Upper lobe of right lung (tissue), 1 donor: ENCODE measurements around the gene SLC9A3. TPM values are rescaled to one million over a fixed set of nuclear protein-coding genes. Genes with fewer than 3 reads are reported as not detected.

ENCODE experiments used
- ATAC-seq: fragments of 200-7000 bp; cut with Tn5 transposase; one replicate; pipeline ENCODE4 v1.9.1; 2020; ENCODE audit warnings: mild to moderate bottlenecking, moderate library complexity
- DNase-seq: peaks from one replicate; pipeline ENCODE4 v3.0.0-alpha.2; 2020
- H3K27ac ChIP-seq: fragments of 200-600 bp; one replicate; pipeline ENCODE4 v1.8.0; 2022
- H3K27me3 ChIP-seq: fragments of 200-600 bp; one replicate; pipeline ENCODE4 v1.8.0; 2022; ENCODE audit warnings: mild to moderate bottlenecking
- H3K36me3 ChIP-seq: fragments of 200-600 bp; one replicate; pipeline ENCODE4 v1.8.0; 2022
- H3K4me1 ChIP-seq: fragments of 200-600 bp; one replicate; pipeline ENCODE4 v1.8.0; 2022
- H3K4me3 ChIP-seq: fragments of 200-600 bp; one replicate; pipeline ENCODE4 v1.8.0; 2022; ENCODE audit warnings: mild to moderate bottlenecking
- H3K9me3 ChIP-seq: fragments of 200-600 bp; one replicate; pipeline ENCODE4 v1.8.0; 2022
- CTCF ChIP-seq: fragments of 200-600 bp; IDR thresholded peaks from one replicate; pipeline ENCODE4 v1.8.0; 2022; ENCODE audit warnings: antibody characterized with exemption
- intact Hi-C: fragments of 100-400 bp; cut with DNase I; formaldehyde crosslinking; loops from one replicate; pipeline ENCODE4 v1.11.0; 2022
- total RNA-seq: library from RNA; stranded (reverse); fragmentation: NEBNext Ultra II Directional; extraction: Animal tissue kit (Norgen Biotek cat#: 25700); gene quantifications from one replicate; pipeline ENCODE4 v1.2.1, GENCODE V29; 2021
- donor health status: DM: no; HTN: yes; CAD: no; lungs with severe emphysema.

Gene SLC9A3
- total RNA-seq, 1 donor from 2014 or later = 1.0 TPM

GRCh38 chr5:535846-536698 is 11.8 kb upstream of the SLC9A3 start:
- H3K27ac ChIP-seq = no peak overlapping the region
- no peak overlapping the region for H3K4me3 ChIP-seq
- H3K4me1 ChIP-seq = no peaks in the 10 kb centered on the region
- no peaks in the 10 kb centered on the region for H3K9me3 ChIP-seq
- intact Hi-C loops = no loop called here
- no peak for TF ChIP-seq CTCF
- DNase-seq (peak; percentile 48), ATAC-seq (no peak)
- no peaks in the 10 kb centered on the region for H3K36me3 ChIP-seq
- H3K27me3 ChIP-seq = peaks cover 79% of the 10 kb centered on the region

- TF ChIP-seq CTCF = no peak
- no peaks in the 10 kb centered on the region for H3K36me3 ChIP-seq
- intact Hi-C loops = no loop called here
- no peaks in the 10 kb centered on the region for H3K9me3 ChIP-seq
- ATAC-seq (no peak), DNase-seq (peak; percentile 60)
- H3K4me1 ChIP-seq = peaks cover 5% of the 10 kb centered on the region
- H3K4me3 ChIP-seq = no peak overlapping the region
- H3K27me3 ChIP-seq = peaks cover 74% of the 10 kb centered on the region
- no peak overlapping the region for H3K27ac ChIP-seq
These were observed 10.8 kb upstream of the SLC9A3 start for GRCh38 chr5:534743-535671.

- DNase-seq (peak; percentile 64), ATAC-seq (no peak)
- Histone ChIP-seq H3K27me3 (peaks cover 71% of the 10 kb centered on the region), H3K4me3 (no peak overlapping the region), H3K9me3 (no peaks in the 10 kb centered on the region), H3K4me1 (peaks cover 5% of the 10 kb centered on the region), H3K36me3 (no peaks in the 10 kb centered on the region), H3K27ac (no peak overlapping the region)
- no peak for TF ChIP-seq CTCF
- intact Hi-C loops = no loop called here
These were observed 9.9 kb upstream of the SLC9A3 start for GRCh38 chr5:533955-534742.

GRCh38 chr5:533243-533954 is 9.2 kb upstream of the SLC9A3 start:
- no peak overlapping the region for H3K27ac ChIP-seq
- intact Hi-C loops = no loop called here
- H3K9me3 ChIP-seq = no peaks in the 10 kb centered on the region
- TF ChIP-seq CTCF = no peak
- ATAC-seq (no peak), DNase-seq (peak; percentile 53)
- peaks cover 74% of the 10 kb centered on the region for H3K27me3 ChIP-seq
- no peaks in the 10 kb centered on the region for H3K36me3 ChIP-seq
- H3K4me1 ChIP-seq = peaks cover 5% of the 10 kb centered on the region
- no peak overlapping the region for H3K4me3 ChIP-seq
